GM23338 (cell line): ENCODE results near the gene NDOR1. TPM values are rescaled to one million over a fixed set of nuclear protein-coding genes. Genes with fewer than 3 reads are reported as not detected.

Experiments used
- ATAC-seq: fragments of 200-7000 bp; cut with Tn5 transposase; 3 replicates; pipeline ENCODE4 v1.9.1; 2020
- DNase-seq: peaks from one replicate; pipeline ENCODE4 v3.0.0-alpha.2; 2015; ENCODE audit warnings: low spot score
- H2AFZ ChIP-seq: fragments of 200-600 bp; sonication (generic); 2 replicates; pipeline ENCODE4 v1.8.0; 2016; ENCODE audit warnings: antibody characterized with exemption, mild to moderate bottlenecking, moderate library complexity
- H3F3A ChIP-seq: fragments of 200-600 bp; sonication (generic); replicated peaks from 2 replicates; pipeline ENCODE4 v1.8.0; 2017; ENCODE audit warnings: antibody characterized with exemption, mixed run types, low read depth
- H3K27ac ChIP-seq: fragments of 200-600 bp; sonication (generic); 2 replicates; pipeline ENCODE4 v1.6.1; 2016; ENCODE audit warnings: low read depth
- H3K27me3 ChIP-seq: fragments of 200-600 bp; sonication (generic); 2 replicates; pipeline ENCODE4 v1.8.0; 2016; ENCODE audit warnings: mild to moderate bottlenecking, mixed run types, moderate library complexity; ENCODE audit not compliant: insufficient read depth
- H3K36me3 ChIP-seq: fragments of 200-600 bp; sonication (generic); 2 replicates; pipeline ENCODE4 v1.8.0; 2016; ENCODE audit warnings: mild to moderate bottlenecking; ENCODE audit not compliant: insufficient read depth
- H3K4me1 ChIP-seq: fragments of 200-600 bp; sonication (generic); 2 replicates; pipeline ENCODE4 v1.8.0; 2016; ENCODE audit warnings: mild to moderate bottlenecking, moderate library complexity; ENCODE audit not compliant: insufficient read depth
- H3K4me2 ChIP-seq: fragments of 200-600 bp; sonication (generic); 2 replicates; pipeline ENCODE4 v1.7.1; 2017; ENCODE audit warnings: mixed run types
- H3K4me3 ChIP-seq: fragments of 200-600 bp; sonication (generic); 2 replicates; pipeline ENCODE4 v1.6.1; 2016; ENCODE audit warnings: mixed run types
- H3K79me2 ChIP-seq: fragments of 200-600 bp; sonication (generic); replicated peaks from 2 replicates; pipeline ENCODE4 v1.8.0; 2017; ENCODE audit warnings: mild to moderate bottlenecking; ENCODE audit not compliant: insufficient read depth
- H3K9me2 ChIP-seq: fragments of 200-600 bp; sonication (generic); 2 replicates; pipeline ENCODE4 v1.8.0; 2017; ENCODE audit not compliant: insufficient read depth
- H4K20me1 ChIP-seq: fragments of 200-600 bp; sonication (generic); replicated peaks from 2 replicates; pipeline ENCODE4 v1.8.0; 2017; ENCODE audit warnings: mild to moderate bottlenecking; ENCODE audit not compliant: insufficient read depth
- H3K27ac Mint-ChIP-seq: 2 replicates; pipeline ENCODE4 v1.8.0; 2020; ENCODE audit warnings: inconsistent platforms, mild to moderate bottlenecking, moderate library complexity, mixed read lengths
- H3K27me3 Mint-ChIP-seq: 3 replicates; pipeline ENCODE4 v1.8.0; 2022; ENCODE audit warnings: low read depth, mild to moderate bottlenecking, moderate library complexity, mixed read lengths, inconsistent platforms; ENCODE audit not compliant: insufficient read depth, poor library complexity
- H3K36me3 Mint-ChIP-seq: 3 replicates; pipeline ENCODE4 v1.8.0; 2021; ENCODE audit warnings: low read depth, mild to moderate bottlenecking, inconsistent platforms, moderate library complexity, mixed read lengths
- H3K4me1 Mint-ChIP-seq: 3 replicates; pipeline ENCODE4 v1.8.0; 2020; ENCODE audit warnings: mild to moderate bottlenecking, inconsistent platforms, mixed read lengths
- H3K4me3 Mint-ChIP-seq: 3 replicates; pipeline ENCODE4 v1.8.0; 2021; ENCODE audit warnings: moderate library complexity, mild to moderate bottlenecking, inconsistent platforms, mixed read lengths
- H3K9me3 Mint-ChIP-seq: 3 replicates; pipeline ENCODE4 v1.8.0; 2020; ENCODE audit warnings: moderate library complexity, mild to moderate bottlenecking, inconsistent platforms, mixed read lengths
- CREB1 ChIP-seq: fragments of 250-450 bp; sonication (Bioruptor Pico); IDR thresholded peaks from 2 replicates; pipeline ENCODE4 v1.5.0; 2020; ENCODE audit warnings: low read depth, mild to moderate bottlenecking, moderate library complexity
- CTCF ChIP-seq, 2 experiments: fragments of 200-600 bp in 1 of 2; sonication (generic) in 1 of 2; conservative IDR thresholded peaks; 2 replicates each; pipeline versions ENCODE4 v1.5.1 to v1.6.1; 2016 to 2017; ENCODE audit warnings: antibody characterized with exemption in 2 of 2, low read depth in 2 of 2, mild to moderate bottlenecking in 2 of 2, moderate library complexity in 1 of 2
- JUNB ChIP-seq: IDR thresholded peaks from one replicate; pipeline ENCODE4 v1.6.1; 2016; ENCODE audit warnings: antibody characterized with exemption; ENCODE audit not compliant: unreplicated experiment
- REST ChIP-seq: IDR thresholded peaks from one replicate; pipeline ENCODE4 v1.6.1; 2018; ENCODE audit warnings: antibody characterized with exemption; ENCODE audit not compliant: unreplicated experiment
- ZNF114 ChIP-seq: fragments of 250-450 bp; sonication (Bioruptor Pico); IDR thresholded peaks from 2 replicates; pipeline ENCODE4 v1.5.0; 2020; ENCODE audit warnings: mild to moderate bottlenecking, moderate library complexity
- ZNF331 ChIP-seq: fragments of 250-450 bp; sonication (Bioruptor Pico); IDR thresholded peaks from 2 replicates; pipeline ENCODE4 v1.5.0; 2020; ENCODE audit warnings: low read depth, mild to moderate bottlenecking, moderate library complexity
- ZNF462 ChIP-seq: fragments of 250-450 bp; sonication (Bioruptor Pico); IDR thresholded peaks from 2 replicates; pipeline ENCODE4 v1.5.0; 2020; ENCODE audit warnings: mild to moderate bottlenecking, moderate library complexity
- polyA plus RNA-seq: library from polyadenylated mRNA; unstranded; fragments of >200 nt; fragmentation: Nextera tagmentation; extraction: Ambion mirVana; gene quantifications from 2 replicates; pipeline ENCODE4 v1.2.1, GENCODE V29; 2016
- total RNA-seq: library from RNA; depleted of rRNA; stranded (reverse); fragments of >200 nt; shearing (Covaris generic); gene quantifications from 2 replicates; pipeline ENCODE4 v1.2.3, GENCODE V29; 2014

Gene NDOR1
- total and polyA plus RNA-seq, 2 experiments from 2014 or later: 19.4 to 38.1 TPM

- Histone ChIP-seq H3K27me3 (peaks cover 85% of the 10 kb centered on the region), H3K27ac (no peak overlapping the region), H3K4me2 (no peak overlapping the region), H4K20me1 (no peaks in the 10 kb centered on the region), H3F3A (peaks cover 4% of the 10 kb centered on the region; the same call in 1 of the 2 replicates), H3K36me3 (no peaks in the 10 kb centered on the region), H3K79me2 (no peaks in the 10 kb centered on the region), H3K4me3 (no peak overlapping the region), H3K4me1 (peaks cover 2% of the 10 kb centered on the region; the same call in 1 of the 2 replicates), H3K9me2 (no peaks in the 10 kb centered on the region), H2AFZ (no peak overlapping the region)
- DNase-seq (no peak), ATAC-seq (no peak)
- Mint-ChIP-seq H3K4me3 (no peak overlapping the region), H3K27ac (no peak overlapping the region), H3K36me3 (no peaks in the 10 kb centered on the region), H3K27me3 (peaks cover 89% of the 10 kb centered on the region), H3K9me3 (no peaks in the 10 kb centered on the region; the same call in 2 of the 3 replicates), H3K4me1 (no peaks in the 10 kb centered on the region; the same call in 1 of the 3 replicates)
- TF ChIP-seq ZNF114 (CRISPR knock-in tag) (no peak), ZNF462 (CRISPR knock-in tag) (no peak), ZNF331 (CRISPR knock-in tag) (no peak)
Measured at GRCh38 chr9:137160054-137160425, 45.5 kb upstream of the NDOR1 start.

- Mint-ChIP-seq H3K27me3 (peaks cover 88% of the 10 kb centered on the region), H3K4me3 (no peak overlapping the region), H3K9me3 (no peaks in the 10 kb centered on the region), H3K36me3 (no peaks in the 10 kb centered on the region), H3K27ac (no peak overlapping the region), H3K4me1 (no peaks in the 10 kb centered on the region; the same call in 2 of the 3 replicates)
- no peaks in the 10 kb centered on the region for H3K36me3 ChIP-seq
- H3F3A ChIP-seq: peaks cover 4% of the 10 kb centered on the region; the same call in 1 of the 2 replicates
- H3K4me3 ChIP-seq: peak overlapping the region; percentile 40; the same call in 1 of the 2 replicates
- H3K4me1 ChIP-seq: peaks cover 2% of the 10 kb centered on the region; the same call in 1 of the 2 replicates
- peak overlapping the region; percentile 51; the same call in 1 of the 2 replicates for H3K4me2 ChIP-seq
- DNase-seq: peak; percentile 84
- peaks cover 83% of the 10 kb centered on the region for H3K27me3 ChIP-seq
- no peak overlapping the region for H3K27ac ChIP-seq
- ATAC-seq: peak; percentile 18
- no peaks in the 10 kb centered on the region for H4K20me1 ChIP-seq
- no peaks in the 10 kb centered on the region for H3K79me2 ChIP-seq
- no peak overlapping the region for H2AFZ ChIP-seq
- no peaks in the 10 kb centered on the region for H3K9me2 ChIP-seq
- no peak for TF ChIP-seq ZNF331 (CRISPR knock-in tag)
- no peak for TF ChIP-seq REST
- no peak for TF ChIP-seq CREB1 (CRISPR knock-in tag)
- TF ChIP-seq CTCF (conservative IDR thresholded peaks at IDR 0.05; ENCODE audit: low read depth in 2 of 2): no peak
- no peak for TF ChIP-seq JUNB
- TF ChIP-seq ZNF114 (CRISPR knock-in tag): no peak
Measured at GRCh38 chr9:137160716-137161557, 44.6 kb upstream of the NDOR1 start.
